HG02852 (cell line): ENCODE data around the gene TRAPPC12.
"Not testable (repeated sequence)": the region's sequence is repeated elsewhere in the genome, so short reads cannot be mapped to it uniquely, and the experiment has no call there.

Experiments
- ATAC-seq: cut with Tn5 transposase; IDR thresholded peaks from one replicate; pipeline ENCODE4 v1.9.1; 2021; ENCODE audit warnings: mild to moderate bottlenecking, moderate library complexity; ENCODE audit not compliant: unreplicated experiment

TRAPPC12 gene

GRCh38 chr2:3498783-3499394 is 119.4 kb downstream of the TRAPPC12 start:
- no peak for ATAC-seq

GRCh38 chr2:3500326-3500899 is 120.9 kb downstream of the TRAPPC12 start:
- no peak for ATAC-seq

DNA sequence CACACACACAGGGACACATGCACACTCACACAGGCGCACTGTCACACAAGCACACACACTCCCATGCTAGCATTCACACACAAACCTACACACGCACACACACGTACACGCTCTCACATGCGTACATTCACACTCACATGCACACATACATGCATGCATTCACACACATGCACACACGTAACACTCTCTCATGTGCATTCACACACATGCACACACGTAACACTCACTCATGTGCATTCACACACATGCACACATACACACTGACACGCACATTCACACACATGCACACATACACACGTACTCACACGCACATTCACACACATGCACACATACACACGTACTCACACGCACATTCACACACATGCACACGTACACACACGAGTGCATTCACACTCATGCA is 123.6 kb downstream of the TRAPPC12 start:
- ATAC-seq: no peak

DNA sequence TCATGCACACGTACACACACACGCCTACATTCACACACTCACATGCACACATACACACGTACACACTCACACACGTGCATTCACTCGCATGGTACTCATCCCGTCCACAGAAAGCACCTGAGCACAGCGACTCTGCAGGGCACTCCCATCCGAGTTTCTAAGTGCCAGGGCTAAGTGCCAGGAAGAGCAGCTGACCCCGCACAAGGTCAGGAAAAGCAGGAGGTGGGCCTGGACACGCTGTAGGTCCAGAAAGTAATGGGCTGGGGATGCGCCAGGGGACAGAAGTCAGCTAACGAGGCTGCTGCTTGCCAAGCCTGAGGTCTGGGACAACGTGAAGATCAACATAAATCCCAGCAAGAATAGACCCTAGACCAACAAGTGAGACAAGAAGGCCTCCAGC is 124.0 kb downstream of the TRAPPC12 start:
- no peak for ATAC-seq

DNA sequence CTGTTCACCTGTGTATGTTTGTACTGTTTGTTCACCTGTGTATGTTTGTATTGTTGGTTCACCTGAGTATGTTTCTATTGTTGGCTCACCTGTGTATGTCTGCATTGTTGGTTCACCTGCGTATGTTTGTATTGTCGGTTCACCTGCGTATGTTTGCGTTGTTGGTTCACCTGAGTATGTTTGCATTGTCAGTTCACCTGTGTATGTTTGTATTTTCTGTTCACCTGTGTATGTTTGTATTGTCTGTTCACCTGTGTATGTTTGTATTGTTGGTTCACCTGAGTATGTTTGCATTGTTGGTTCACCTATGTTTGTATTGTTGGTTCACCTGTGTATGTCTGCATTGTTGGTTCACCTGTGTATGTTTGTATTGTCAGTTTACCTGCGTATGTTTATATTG is 125.2 kb downstream of the TRAPPC12 start:
- ATAC-seq: no peak

DNA sequence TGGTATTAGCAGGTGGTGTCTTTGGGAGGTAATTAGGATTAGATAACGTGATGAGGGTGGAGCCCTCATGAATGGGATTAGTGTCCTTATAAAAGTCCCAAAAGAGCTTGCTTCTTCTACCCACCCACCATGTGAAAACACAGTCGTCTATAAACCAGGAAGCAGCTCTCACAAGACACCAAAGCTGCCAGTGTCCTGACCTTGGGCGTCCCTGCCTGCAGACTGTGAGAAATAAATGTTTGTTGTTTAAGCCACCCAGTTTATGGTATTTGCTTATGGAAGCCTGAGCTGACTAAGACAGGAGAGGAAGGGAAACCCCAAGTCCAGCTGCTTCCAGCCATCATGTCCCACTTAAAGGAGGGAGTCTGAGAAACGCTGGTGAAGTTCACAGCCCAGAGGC is 126.3 kb downstream of the TRAPPC12 start:
- peak; percentile 62 for ATAC-seq

GRCh38 chr2:3512086-3512485 is 132.6 kb downstream of the TRAPPC12 start:
- ATAC-seq: no peak

- ATAC-seq: no peak
Measured at GRCh38 chr2:3513026-3513810, 133.7 kb downstream of the TRAPPC12 start.

DNA sequence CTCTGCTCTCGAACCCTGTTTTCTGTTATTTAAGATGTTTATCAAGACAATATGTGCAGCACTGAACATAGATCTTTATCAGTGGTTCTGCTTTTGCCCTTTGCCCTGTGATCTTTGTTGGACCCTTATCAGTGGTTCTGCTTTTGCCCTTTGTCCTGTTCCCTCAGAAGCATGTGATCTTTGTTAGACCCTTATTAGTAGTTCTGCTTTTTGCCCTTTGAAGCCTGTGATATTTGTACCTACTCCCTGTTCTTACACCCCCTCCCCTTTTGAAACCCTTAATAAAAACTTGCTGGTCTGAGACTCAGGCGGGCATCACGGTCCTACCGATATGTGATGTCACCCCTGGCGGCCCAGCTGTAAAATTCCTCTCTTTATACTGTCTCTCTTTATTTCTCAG is 135.9 kb downstream of the TRAPPC12 start:
- ATAC-seq: not testable (repeated sequence)

DNA sequence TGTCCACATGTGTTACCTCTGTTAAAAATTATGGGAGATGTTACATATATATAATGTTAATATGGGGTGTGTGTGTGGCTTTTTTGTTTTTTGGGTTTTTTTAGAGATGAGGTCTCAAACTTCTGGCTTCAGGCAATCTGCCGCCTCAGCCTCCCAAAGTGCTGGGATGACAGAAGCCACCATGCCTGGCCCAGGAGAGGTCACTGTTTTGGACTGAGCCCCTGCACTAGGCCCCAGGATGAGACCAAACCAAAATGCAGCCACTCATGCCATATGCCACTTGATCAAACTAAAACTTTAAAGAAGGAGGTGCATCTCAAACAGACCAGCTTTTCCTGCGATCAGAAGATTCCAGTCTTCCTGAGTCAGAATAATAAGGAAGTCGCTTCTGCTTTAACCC is 137.3 kb downstream of the TRAPPC12 start:
- ATAC-seq: no peak

GRCh38 chr2:3517948-3518495 is 138.5 kb downstream of the TRAPPC12 start:
- no peak for ATAC-seq

DNA sequence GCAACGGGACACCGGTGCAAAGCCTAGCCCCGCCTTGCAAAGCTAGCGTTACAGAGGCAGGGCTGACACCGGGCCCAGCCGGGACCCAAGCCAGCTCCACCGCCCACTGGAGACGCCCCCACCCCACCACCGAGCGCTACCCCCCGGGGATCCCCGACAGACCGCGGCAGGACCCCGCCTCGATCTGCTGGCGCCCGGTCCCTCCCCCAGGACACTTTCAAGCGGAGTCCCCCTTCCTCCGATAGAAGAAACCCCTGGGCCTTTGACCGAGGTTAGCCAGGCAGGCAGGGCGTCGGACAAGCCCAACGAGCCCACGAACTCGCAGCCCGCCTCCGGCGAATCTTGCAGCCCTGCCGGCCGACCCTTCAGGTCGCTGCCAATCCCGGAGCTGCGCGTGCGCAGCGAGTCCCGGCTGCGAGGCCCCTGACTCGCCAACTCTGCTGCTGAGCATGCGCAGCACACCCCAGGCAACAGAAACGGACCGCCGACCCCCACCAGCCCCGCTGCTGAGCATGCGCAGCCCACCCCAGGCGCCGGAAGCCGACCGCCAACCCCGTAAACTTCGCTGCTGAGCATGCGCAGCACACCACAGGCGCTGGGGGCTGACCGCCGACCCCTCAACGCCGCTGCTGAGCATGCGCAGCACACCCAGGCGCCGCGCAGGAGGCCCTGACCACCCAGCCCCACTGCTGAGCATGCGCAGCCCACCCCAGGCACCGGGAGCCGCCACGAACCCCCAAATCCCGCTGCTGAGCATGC is 139.2 kb downstream of the TRAPPC12 start:
- peak; percentile 77 for ATAC-seq

GRCh38 chr2:3519255-3520205 is 140.0 kb downstream of the TRAPPC12 start, which contains the start of gene ADI1:
Gene ADI1 (minus strand): TSS chr2:3519531. CDS start chr2:3519487, 44 bp downstream.
- peak; percentile 65 for ATAC-seq

DNA sequence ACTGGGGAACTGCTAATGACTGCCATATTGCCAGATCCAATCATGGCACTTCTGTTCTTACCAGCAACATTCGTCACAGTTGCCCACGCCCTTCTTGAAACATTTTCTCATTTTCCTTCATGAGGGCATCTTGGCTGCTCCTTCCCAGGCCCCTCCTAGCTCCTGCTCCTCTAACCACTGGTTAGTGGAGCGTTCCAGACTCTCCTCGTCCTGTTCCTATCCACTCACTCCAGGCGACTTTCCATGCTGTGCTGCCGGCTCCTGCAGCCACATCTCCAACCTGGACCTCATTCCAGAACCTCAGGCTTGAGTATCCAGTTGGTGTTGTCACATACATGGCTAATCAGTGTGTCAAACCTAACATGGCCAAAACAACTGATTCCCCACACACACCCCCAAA is 141.1 kb downstream of the TRAPPC12 start:
- no peak for ATAC-seq

DNA sequence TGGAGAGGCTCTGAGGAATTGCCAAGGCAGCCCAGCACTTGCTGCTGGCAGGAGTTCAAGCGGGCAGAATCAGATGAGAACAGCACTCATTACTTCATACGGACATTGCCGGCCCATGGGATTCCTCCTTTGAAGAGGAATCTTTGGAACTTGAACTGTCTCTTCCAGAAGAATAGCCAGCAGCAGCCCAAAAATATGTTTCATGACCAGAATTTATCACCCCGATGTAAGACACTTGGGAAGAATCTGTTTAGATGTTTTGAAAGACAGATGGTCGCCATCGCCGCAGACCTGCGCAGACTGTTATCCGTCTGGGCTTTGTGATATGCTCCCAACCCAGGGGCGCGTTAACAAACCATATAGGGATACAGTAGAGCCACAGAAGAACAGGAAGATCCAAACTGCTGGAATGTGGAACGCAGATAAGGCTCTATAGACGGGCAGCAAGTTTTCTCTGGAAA is 143.5 kb downstream of the TRAPPC12 start:
- ATAC-seq: no peak

GRCh38 chr2:3523551-3524041 is 144.1 kb downstream of the TRAPPC12 start:
- ATAC-seq: no peak

DNA sequence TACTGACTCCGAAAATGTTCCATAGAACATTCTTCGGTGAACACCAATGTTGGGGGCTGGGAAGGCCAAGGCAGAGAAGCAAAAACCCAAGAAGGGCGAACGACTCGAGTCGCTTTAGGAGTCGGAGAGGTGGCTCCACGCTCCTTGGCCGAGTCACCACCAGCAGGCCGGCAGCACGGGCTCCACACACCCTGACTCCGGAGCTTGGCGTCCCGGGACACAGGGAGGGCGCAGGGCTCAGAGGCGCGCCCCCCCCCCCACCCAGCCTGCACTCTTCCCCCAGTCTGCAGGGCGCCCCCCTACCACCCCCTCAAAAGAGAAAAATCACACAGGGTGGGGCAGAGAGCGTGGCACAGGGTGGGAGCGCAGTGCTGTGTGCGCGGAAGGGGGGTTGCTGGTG is 147.4 kb downstream of the TRAPPC12 start:
- ATAC-seq: no peak

DNA sequence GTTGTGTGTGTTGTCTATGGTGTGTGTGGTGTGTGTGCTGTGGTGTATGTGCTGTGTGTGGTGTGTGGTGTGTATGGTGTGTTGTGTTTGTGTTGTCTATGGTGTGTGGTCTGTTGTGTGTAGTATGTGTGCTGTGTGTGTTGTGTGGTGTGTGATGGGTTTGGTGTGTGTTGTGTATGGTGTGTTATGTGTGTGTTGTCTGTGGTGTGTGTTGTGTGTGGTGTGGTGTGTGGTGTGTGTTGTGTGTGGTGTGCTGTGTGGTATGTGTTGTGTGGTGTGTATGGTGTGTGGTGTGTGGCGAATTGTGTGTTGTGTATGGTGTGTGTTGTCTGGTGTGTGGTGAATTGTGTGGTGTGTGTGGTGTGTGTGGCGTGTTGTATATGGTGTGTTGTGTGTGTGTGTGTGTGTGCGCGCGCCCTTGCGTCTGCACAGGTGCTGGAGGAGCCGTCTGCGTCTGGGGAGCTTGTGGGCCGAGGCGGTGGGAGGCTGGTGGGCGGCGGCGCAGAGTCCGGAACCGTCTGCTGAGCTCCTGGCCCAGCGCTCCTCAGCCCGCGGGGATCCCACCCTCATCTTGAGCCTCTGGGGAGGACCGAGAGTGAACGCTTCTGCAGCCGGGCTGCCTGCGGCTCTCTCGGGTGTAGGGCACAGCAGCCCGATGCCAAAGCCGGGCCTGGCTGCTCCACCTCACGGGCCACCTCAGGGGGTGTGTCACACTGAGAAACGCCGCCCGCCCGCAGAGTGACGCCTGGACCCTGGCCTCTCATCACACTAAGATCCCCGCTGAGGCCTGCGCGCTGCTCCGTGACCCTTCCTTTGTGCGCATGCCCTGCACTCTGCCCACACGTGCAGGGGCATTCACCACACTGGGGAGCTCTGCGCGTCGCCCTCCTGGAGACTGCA is 148.6 kb downstream of the TRAPPC12 start:
- no peak for ATAC-seq
